ENCODE data around the gene FBXL16. TPM values are rescaled to one million over a fixed set of nuclear protein-coding genes. Genes with fewer than 3 reads are reported as not detected.

FBXL16 gene
- total RNA-seq, 1 donor from 2014 or later = not detected

DNA sequence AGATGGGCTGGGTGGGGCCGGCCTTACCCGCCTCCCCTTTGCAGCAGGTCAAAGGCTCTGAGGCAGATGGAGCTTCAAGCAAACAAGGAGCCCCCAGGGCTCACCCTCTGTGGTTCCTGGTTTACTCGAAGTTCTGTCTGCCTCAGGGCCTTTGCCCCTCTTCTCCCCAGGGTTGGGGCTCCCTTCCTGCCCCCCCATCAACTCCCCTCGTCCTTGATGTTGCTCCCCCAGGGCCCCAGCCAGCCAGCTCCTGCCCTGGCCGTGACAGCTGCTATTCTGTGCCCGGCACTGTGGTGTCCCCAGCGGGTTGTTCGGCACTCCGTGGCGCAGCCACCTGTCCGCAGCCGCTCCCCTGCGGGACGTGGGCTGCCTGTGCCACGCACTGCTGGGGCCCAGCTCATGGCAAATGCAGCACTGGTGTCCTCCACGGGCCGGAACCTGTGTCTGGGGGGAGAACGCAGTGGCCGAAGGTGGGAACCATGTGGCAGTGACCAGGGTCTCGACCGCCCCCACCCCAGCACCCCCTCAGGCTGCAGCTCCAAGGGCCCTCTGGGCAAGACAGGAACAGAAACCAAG lies 5.0 kb upstream of the FBXL16 start:
- intact Hi-C loops (cut with DNase I) = loop anchor here (1.0 to 10.0 kb wide), 3 partner anchors 75 to 384 kb away; partner anchors contain the start of gene C1QTNF8
- Histone ChIP-seq H3K9me3 (no peaks in the 10 kb centered on the region), H3K27ac (no peak overlapping the region)

GRCh38 chr16:709566-710499 lies 4.2 kb upstream of the FBXL16 start:
- Histone ChIP-seq H3K27ac (no peak overlapping the region), H3K4me1 (peaks cover 3 to 15% of the 10 kb centered on the region in 2 donors), H3K9me3 (no peaks in the 10 kb centered on the region), H3K36me3 (no peaks in the 10 kb centered on the region), H3K27me3 (peaks cover 14% of the 10 kb centered on the region), H3K4me3 (no peak overlapping the region)
- DNase-seq (ENCODE audit: low spot score in 2 of 2) = no peak
- no peak for TF ChIP-seq CTCF (IDR thresholded peaks at IDR 0.05)
- intact Hi-C loops (cut with DNase I) = loop anchor here (2.0 to 10.0 kb wide), 2 partner anchors 345 to 385 kb away; partner anchors contain the start of gene C1QTNF8

More for the DNA sequence above, 5.0 kb upstream of the FBXL16 start:
- Histone ChIP-seq H3K36me3 (no peaks in the 10 kb centered on the region), H3K4me1 (peaks cover 3 to 17% of the 10 kb centered on the region in 2 donors), H3K27me3 (peaks cover 14% of the 10 kb centered on the region), H3K4me3 (no peak overlapping the region)
- TF ChIP-seq CTCF (IDR thresholded peaks at IDR 0.05) = no peak
- DNase-seq (ENCODE audit: low spot score in 2 of 2) = no peak

DNA sequence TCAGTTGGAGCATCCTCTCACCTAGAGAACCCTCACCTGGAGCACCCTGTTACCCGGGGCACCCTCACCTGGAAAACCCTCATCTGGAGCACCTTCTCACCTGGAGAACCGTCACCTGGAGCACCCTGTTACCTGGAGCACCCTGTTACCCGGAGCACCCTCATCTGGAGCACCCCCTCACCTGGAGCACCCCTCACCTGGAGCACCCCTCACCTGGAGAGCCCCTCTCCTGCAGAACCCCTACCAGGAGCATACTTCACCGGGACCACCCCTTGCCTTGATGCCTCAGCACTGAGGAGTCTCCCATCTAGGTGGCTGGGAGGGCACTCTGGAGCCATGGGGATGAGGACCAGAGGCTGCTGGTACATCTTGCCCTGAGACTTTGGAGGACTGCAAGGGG lies 3.4 kb upstream of the FBXL16 start:
- DNase-seq (ENCODE audit: low spot score in 2 of 2) = no peak

DNA sequence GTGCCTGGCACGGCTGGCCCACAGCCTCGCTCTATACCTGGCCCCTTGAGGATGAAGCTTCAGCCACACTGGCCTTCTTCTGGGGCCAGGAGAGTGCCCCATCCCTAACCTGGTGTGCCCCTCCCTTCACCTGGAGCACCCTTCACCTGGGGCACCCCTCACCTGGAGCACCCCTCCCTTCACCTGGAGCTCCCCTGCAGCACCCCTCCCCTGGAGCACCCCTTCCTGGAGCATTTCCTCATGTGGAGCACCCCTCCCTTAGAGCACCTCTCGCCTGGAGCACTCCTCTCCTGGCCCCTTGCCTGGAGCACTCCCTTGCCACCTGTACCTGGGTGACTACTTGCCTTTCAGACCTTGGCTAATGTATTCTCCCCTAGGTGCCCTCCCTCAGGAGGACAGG lies 2.4 kb upstream of the FBXL16 start:
- Histone ChIP-seq H3K4me1 (peaks cover 0 to 10% of the 10 kb centered on the region in 2 donors), H3K36me3 (no peaks in the 10 kb centered on the region), H3K27me3 (peaks cover 26% of the 10 kb centered on the region), H3K4me3 (no peak overlapping the region), H3K27ac (no peak overlapping the region), H3K9me3 (no peaks in the 10 kb centered on the region)
- no peak for DNase-seq (ENCODE audit: low spot score in 2 of 2)
- TF ChIP-seq CTCF (IDR thresholded peaks at IDR 0.05) = no peak
- intact Hi-C loops (cut with DNase I) = no loop called here

More for the DNA sequence above, 3.4 kb upstream of the FBXL16 start:
- H3K9me3 ChIP-seq = no peaks in the 10 kb centered on the region
- H3K4me3 ChIP-seq = no peak overlapping the region
- H3K36me3 ChIP-seq = no peaks in the 10 kb centered on the region
- intact Hi-C loops (cut with DNase I) = no loop called here
- peaks cover 22% of the 10 kb centered on the region for H3K27me3 ChIP-seq
- TF ChIP-seq CTCF (IDR thresholded peaks at IDR 0.05) = no peak
- no peak overlapping the region for H3K27ac ChIP-seq
- peaks cover 0 to 10% of the 10 kb centered on the region in 2 donors for H3K4me1 ChIP-seq

GRCh38 chr16:707062-707538 lies 1.5 kb upstream of the FBXL16 start:
- Histone ChIP-seq H3K9me3 (no peaks in the 10 kb centered on the region), H3K27ac (no peak overlapping the region), H3K4me1 (peaks cover 0 to 10% of the 10 kb centered on the region in 2 donors), H3K27me3 (peaks cover 26% of the 10 kb centered on the region), H3K4me3 (no peak overlapping the region), H3K36me3 (no peaks in the 10 kb centered on the region)
- DNase-seq (ENCODE audit: low spot score in 2 of 2) = no peak
- no peak for TF ChIP-seq CTCF (IDR thresholded peaks at IDR 0.05)
- intact Hi-C loops (cut with DNase I) = no loop called here

Data from ascending aorta (tissue), 2 donors.